IPS-NIHi11 (cell line): ENCODE measurements around the gene GABRG3.
"Not testable (repeated sequence)": the region's sequence is repeated elsewhere in the genome, so short reads cannot be mapped to it uniquely, and the experiment has no call there.

Experiments
- DNase-seq: peaks from one replicate; pipeline ENCODE4 v3.0.0; 2012; ENCODE audit warnings: mixed read lengths, low spot score

GABRG3 gene

GRCh38 chr15:27341780-27342343 lies 370.9 kb downstream of the GABRG3 start:
- no peak for DNase-seq

GRCh38 chr15:27342991-27343390 lies 372.0 kb downstream of the GABRG3 start:
- DNase-seq, result peak; percentile 33

- no peak for DNase-seq
Measured at GRCh38 chr15:27352136-27352535, 381.2 kb downstream of the GABRG3 start.

GRCh38 chr15:27353856-27354255 lies 382.9 kb downstream of the GABRG3 start:
- no peak for DNase-seq

GRCh38 chr15:27358751-27359434 lies 387.9 kb downstream of the GABRG3 start:
- peak; percentile 74 for DNase-seq

GRCh38 chr15:27359586-27359985 lies 388.6 kb downstream of the GABRG3 start:
- DNase-seq, result no peak

- DNase-seq, result no peak
Measured at GRCh38 chr15:27360316-27360715, 389.3 kb downstream of the GABRG3 start.

- DNase-seq, result no peak
Measured at GRCh38 chr15:27361438-27361837, 390.5 kb downstream of the GABRG3 start.

GRCh38 chr15:27365456-27365855 lies 394.5 kb downstream of the GABRG3 start:
- DNase-seq, result no peak

GRCh38 chr15:27377391-27377790 lies 406.4 kb downstream of the GABRG3 start:
- not testable (repeated sequence) for DNase-seq

GRCh38 chr15:27382361-27383025 lies 411.5 kb downstream of the GABRG3 start:
- no peak for DNase-seq

- DNase-seq, result no peak
Measured at GRCh38 chr15:27383726-27384125, 412.7 kb downstream of the GABRG3 start.

GRCh38 chr15:27392163-27392562 lies 421.2 kb downstream of the GABRG3 start:
- DNase-seq, result no peak

- DNase-seq, result no peak
Measured at GRCh38 chr15:27396521-27396920, 425.5 kb downstream of the GABRG3 start.

GRCh38 chr15:27396996-27397395 lies 426.0 kb downstream of the GABRG3 start:
- no peak for DNase-seq

- no peak for DNase-seq
Measured at GRCh38 chr15:27398631-27399161, 427.7 kb downstream of the GABRG3 start.

GRCh38 chr15:27399241-27399640 lies 428.3 kb downstream of the GABRG3 start:
- no peak for DNase-seq

- no peak for DNase-seq
Measured at GRCh38 chr15:27401471-27401870, 430.5 kb downstream of the GABRG3 start.

- DNase-seq, result no peak
Measured at GRCh38 chr15:27408428-27408827, 437.4 kb downstream of the GABRG3 start.

GRCh38 chr15:27410996-27411605 lies 440.1 kb downstream of the GABRG3 start:
- DNase-seq, result no peak

- DNase-seq, result peak; percentile 31
Measured at GRCh38 chr15:27412415-27412814, 441.4 kb downstream of the GABRG3 start.

- DNase-seq, result no peak
Measured at GRCh38 chr15:27414168-27414870, 443.3 kb downstream of the GABRG3 start.
